MG63 (cell line): ENCODE results near the gene TEP1. TPM values are rescaled to one million over a fixed set of nuclear protein-coding genes. Genes with fewer than 3 reads are reported as not detected.

Source experiments
- DNase-seq: peaks from one replicate; pipeline ENCODE4 v3.0.0-alpha.2; 2020
- H3K27me3 ChIP-seq: fragments of 250-450 bp; sonication (Bioruptor Pico); 2 replicates; pipeline ENCODE4 v1.5.1; 2020; ENCODE audit warnings: mild to moderate bottlenecking, moderate library complexity
- H3K36me3 ChIP-seq: fragments of 250-450 bp; sonication (Bioruptor Pico); 2 replicates; pipeline ENCODE4 v1.5.1; 2020; ENCODE audit warnings: mild to moderate bottlenecking, moderate library complexity
- H3K4me3 ChIP-seq: fragments of 250-450 bp; sonication (Bioruptor Pico); 2 replicates; pipeline ENCODE4 v1.5.1; 2020; ENCODE audit warnings: mild to moderate bottlenecking, moderate library complexity
- H3K9me3 ChIP-seq: fragments of 250-450 bp; sonication (Bioruptor Pico); 2 replicates; pipeline ENCODE4 v1.5.1; 2020; ENCODE audit warnings: mild to moderate bottlenecking, moderate library complexity
- total RNA-seq: library from RNA; depleted of rRNA; stranded (reverse); fragments of >200 nt; shearing (Covaris generic); gene quantifications from 2 replicates; pipeline ENCODE4 v1.2.3, GENCODE V29; 2014; ENCODE audit warnings: low replicate concordance; rRNA removed

TEP1 gene
- total RNA-seq, 1 experiment from 2014 or later, result 8.8 TPM

GRCh38 chr14:20333494-20333841 lies 79.8 kb downstream of the TEP1 start:
- Histone ChIP-seq H3K36me3 (peaks cover 13% of the 10 kb centered on the region), H3K4me3 (peak overlapping the region; percentile 68), H3K27me3 (no peaks in the 10 kb centered on the region), H3K9me3 (no peaks in the 10 kb centered on the region)
- no peak for DNase-seq

- H3K36me3 ChIP-seq, result peaks cover 13% of the 10 kb centered on the region
- peak; percentile 45 for DNase-seq
- no peaks in the 10 kb centered on the region for H3K9me3 ChIP-seq
- peak within 1 kb of the TSS; percentile 68 for H3K4me3 ChIP-seq
- H3K27me3 ChIP-seq, result no peaks in the 10 kb centered on the region
Measured at GRCh38 chr14:20332788-20333493, 80.4 kb downstream of the TEP1 start, which contains the start of gene CCNB1IP1. CCNB1IP1 (minus strand) TSS chr14:20333279; CDS start chr14:20316523, 16,756 bp downstream.

GRCh38 chr14:20332431-20332787 lies 80.9 kb downstream of the TEP1 start:
- Histone ChIP-seq H3K27me3 (no peaks in the 10 kb centered on the region), H3K4me3 (peak overlapping the region; percentile 68), H3K9me3 (no peaks in the 10 kb centered on the region), H3K36me3 (peaks cover 13% of the 10 kb centered on the region)
- no peak for DNase-seq

GRCh38 chr14:20331053-20331613 lies 82.2 kb downstream of the TEP1 start:
- Histone ChIP-seq H3K4me3 (peak overlapping the region; percentile 26), H3K36me3 (peaks cover 21% of the 10 kb centered on the region), H3K27me3 (no peaks in the 10 kb centered on the region), H3K9me3 (no peaks in the 10 kb centered on the region)
- DNase-seq, result no peak

GRCh38 chr14:20329355-20329754 lies 83.9 kb downstream of the TEP1 start:
- Histone ChIP-seq H3K36me3 (peaks cover 33% of the 10 kb centered on the region), H3K9me3 (no peaks in the 10 kb centered on the region), H3K27me3 (no peaks in the 10 kb centered on the region), H3K4me3 (no peak overlapping the region)
- DNase-seq, result no peak

- Histone ChIP-seq H3K27me3 (no peaks in the 10 kb centered on the region), H3K4me3 (no peak overlapping the region), H3K9me3 (no peaks in the 10 kb centered on the region), H3K36me3 (peaks cover 38% of the 10 kb centered on the region)
- DNase-seq, result no peak
Measured at GRCh38 chr14:20328705-20329104, 84.6 kb downstream of the TEP1 start.

- no peaks in the 10 kb centered on the region for H3K9me3 ChIP-seq
- no peak for DNase-seq
- H3K4me3 ChIP-seq, result no peak overlapping the region
- H3K27me3 ChIP-seq, result no peaks in the 10 kb centered on the region
- H3K36me3 ChIP-seq, result peaks cover 43% of the 10 kb centered on the region
Measured at GRCh38 chr14:20327005-20327869, 86.1 kb downstream of the TEP1 start.

GRCh38 chr14:20317720-20318119 lies 95.6 kb downstream of the TEP1 start:
- Histone ChIP-seq H3K9me3 (no peaks in the 10 kb centered on the region), H3K27me3 (no peaks in the 10 kb centered on the region), H3K36me3 (peaks cover 56% of the 10 kb centered on the region), H3K4me3 (no peak overlapping the region)
- DNase-seq, result no peak

Other genes with a start within 250 kb of the TEP1 start
- not detected in 2 replicates for gene OR11G2, start 222.6 kb downstream of the TEP1 start, total RNA-seq
- gene OR11H6, start 189.8 kb downstream of the TEP1 start, total RNA-seq, result not detected in 2 replicates
- not detected in 2 replicates for gene OR11H7, start 184.5 kb downstream of the TEP1 start, total RNA-seq
- gene OR11H4, start 174.2 kb downstream of the TEP1 start, total RNA-seq, result not detected in 2 replicates
- 12.6 and 36.7 TPM in 2 replicates for gene TTC5, start 107.5 kb downstream of the TEP1 start, total RNA-seq
- 38.0 and 151 TPM in 2 replicates for gene CCNB1IP1, start 80.2 kb downstream of the TEP1 start, total RNA-seq
- gene PARP2, start 69.9 kb downstream of the TEP1 start, total RNA-seq, result 5.9 and 7.5 TPM in 2 replicates
- gene KLHL33, start 22.7 kb upstream of the TEP1 start, total RNA-seq, result not detected in 2 replicates
- gene OSGEP, start 41.3 kb upstream of the TEP1 start, total RNA-seq, result 31.7 and 47.5 TPM in 2 replicates
- gene APEX1, start 41.7 kb upstream of the TEP1 start, total RNA-seq, result 145 and 217 TPM in 2 replicates
- 21.4 and 23.3 TPM in 2 replicates for gene PIP4P1, start 47.9 kb upstream of the TEP1 start, total RNA-seq
- 21.3 and 26.7 TPM in 2 replicates for gene PNP, start 55.9 kb upstream of the TEP1 start, total RNA-seq
- not detected in 2 replicates for gene RNASE10, start 92.0 kb upstream of the TEP1 start, total RNA-seq
- not detected in 2 replicates for gene RNASE9, start 147.5 kb upstream of the TEP1 start, total RNA-seq
- gene RNASE11, start 174.5 kb upstream of the TEP1 start, total RNA-seq, result not detected in 2 replicates
- gene RNASE12, start 177.9 kb upstream of the TEP1 start, total RNA-seq, result not detected in 2 replicates
- not detected in 2 replicates for gene OR6S1, start 228.2 kb upstream of the TEP1 start, total RNA-seq